ENCODE results near the gene CRYBB1.

CRYBB1 gene

DNA sequence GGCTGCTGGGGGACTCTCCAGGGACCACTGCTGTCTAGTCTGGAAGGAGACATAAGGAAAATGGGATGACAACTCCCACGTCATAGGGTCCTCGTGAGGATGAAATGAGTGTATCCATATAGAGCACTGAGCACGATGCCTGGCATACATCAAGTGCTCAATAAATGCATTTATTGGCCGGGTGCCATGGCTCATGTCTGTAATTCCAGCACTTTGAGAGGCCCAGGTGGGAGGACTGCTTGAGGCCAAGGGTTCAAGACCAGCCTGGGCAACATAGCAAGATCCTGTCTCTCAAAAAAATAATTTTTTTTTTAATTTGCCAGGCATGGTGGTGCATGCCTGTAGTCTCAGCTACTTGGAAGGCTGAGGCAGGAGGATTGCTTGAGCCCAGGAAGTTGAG, 15.7 kb downstream of the CRYBB1 start:
- H3K36me3 ChIP-seq = no peaks in the 10 kb centered on the region
- H3K4me1 ChIP-seq = peaks cover 2 to 40% (median 27%) of the 10 kb centered on the region in 10 experiments; a peak in 17 of 20 replicates
- no peak overlapping the region for H3K4me3 ChIP-seq
- H3K4me2 ChIP-seq = no peak overlapping the region
- H3K9me3 ChIP-seq (replicated peaks in 1 of 11) = no peaks in the 10 kb centered on the region
- no peak overlapping the region for H3K27ac ChIP-seq
- no peaks in the 10 kb centered on the region for H4K20me1 ChIP-seq
- no peak overlapping the region for H3K9ac ChIP-seq
- no peak for TF ChIP-seq Cebpa-rat (IDR thresholded peaks at IDR 0.05)
- no peaks in the 10 kb centered on the region for H3K27me3 ChIP-seq

DNA sequence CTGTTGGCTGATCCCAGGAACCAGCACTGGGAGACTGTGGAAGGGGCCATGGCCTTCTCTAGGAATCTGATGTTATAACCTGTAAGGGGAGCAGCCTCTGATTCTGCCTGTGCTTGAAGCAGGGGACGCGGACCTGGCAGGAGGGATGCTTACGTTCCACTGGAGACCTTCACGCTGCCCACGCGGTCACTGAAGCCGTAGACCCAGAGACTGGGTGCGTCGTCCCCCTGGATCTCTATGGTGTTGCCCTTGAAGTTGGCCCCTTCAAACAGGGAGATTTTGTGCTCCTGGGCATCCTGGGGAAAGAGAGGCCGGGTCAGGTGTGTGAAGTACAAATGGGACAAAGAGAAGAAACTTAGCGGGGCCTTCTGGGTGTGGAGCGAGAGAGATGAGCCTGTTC, 16.1 kb downstream of the CRYBB1 start:
- H3K36me3 ChIP-seq = no peaks in the 10 kb centered on the region
- no peak overlapping the region for H3K4me3 ChIP-seq
- H3K9ac ChIP-seq = no peak overlapping the region
- H3K4me2 ChIP-seq = no peak overlapping the region
- H3K27me3 ChIP-seq = no peaks in the 10 kb centered on the region
- peaks cover 0 to 36% (median 24%) of the 10 kb centered on the region in 10 experiments; a peak in 17 of 20 replicates for H3K4me1 ChIP-seq
- H3K27ac ChIP-seq = no peak overlapping the region
- no peak for TF ChIP-seq Cebpa-rat (IDR thresholded peaks at IDR 0.05)
- no peaks in the 10 kb centered on the region for H3K9me3 ChIP-seq (replicated peaks in 1 of 11)
- no peaks in the 10 kb centered on the region for H4K20me1 ChIP-seq

DNA sequence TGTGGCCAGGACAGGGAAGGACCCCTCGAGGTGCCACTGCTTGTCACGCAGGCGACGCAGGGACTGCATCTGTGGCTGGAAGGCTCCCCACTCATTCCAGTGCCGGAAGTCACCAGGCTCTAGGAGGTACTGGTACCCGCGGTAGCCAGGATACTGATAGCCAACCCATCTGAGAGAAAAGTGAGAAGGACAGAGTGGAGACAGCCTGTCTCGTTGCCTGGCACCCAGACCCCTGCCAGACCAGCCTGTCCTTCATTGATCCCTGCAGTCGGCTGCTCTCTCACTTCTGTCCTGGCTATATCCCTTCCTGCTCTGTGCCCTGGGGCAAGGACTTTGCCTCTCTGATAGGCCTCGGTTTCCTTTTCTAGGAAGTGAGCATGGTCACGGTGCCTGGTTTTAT, 18.3 kb downstream of the CRYBB1 start:
- Histone ChIP-seq H3K27ac (no peak overlapping the region), H3K27me3 (no peaks in the 10 kb centered on the region), H3K4me3 (no peak overlapping the region), H3K36me3 (no peaks in the 10 kb centered on the region), H3K9ac (no peak overlapping the region), H3K4me2 (peak overlapping the region in 6 of 11 experiments; percentile 4 to 45 (median 11); a peak in 7 of 22 replicates), H3K9me3 (replicated peaks in 1 of 11) (no peaks in the 10 kb centered on the region), H4K20me1 (no peaks in the 10 kb centered on the region), H3K4me1 (peaks cover 0 to 28% (median 17%) of the 10 kb centered on the region in 10 experiments; a peak in 17 of 20 replicates)
- TF ChIP-seq Cebpa-rat (IDR thresholded peaks at IDR 0.05) = no peak

- H3K4me1 ChIP-seq = peaks cover 5 to 27% (median 20%) of the 10 kb centered on the region in 10 experiments
- H3K4me2 ChIP-seq = no peak overlapping the region
- H3K9ac ChIP-seq = no peak overlapping the region
- no peaks in the 10 kb centered on the region for H4K20me1 ChIP-seq
- H3K27me3 ChIP-seq = no peaks in the 10 kb centered on the region
- no peaks in the 10 kb centered on the region for H3K36me3 ChIP-seq
- H3K4me3 ChIP-seq = no peak overlapping the region
- no peak overlapping the region for H3K27ac ChIP-seq
- no peak for TF ChIP-seq Cebpa-rat (IDR thresholded peaks at IDR 0.05)
- no peaks in the 10 kb centered on the region for H3K9me3 ChIP-seq (replicated peaks in 1 of 11)
These were observed 20.3 kb downstream of the CRYBB1 start for GRCh38 chr22:26597480-26597879.

DNA sequence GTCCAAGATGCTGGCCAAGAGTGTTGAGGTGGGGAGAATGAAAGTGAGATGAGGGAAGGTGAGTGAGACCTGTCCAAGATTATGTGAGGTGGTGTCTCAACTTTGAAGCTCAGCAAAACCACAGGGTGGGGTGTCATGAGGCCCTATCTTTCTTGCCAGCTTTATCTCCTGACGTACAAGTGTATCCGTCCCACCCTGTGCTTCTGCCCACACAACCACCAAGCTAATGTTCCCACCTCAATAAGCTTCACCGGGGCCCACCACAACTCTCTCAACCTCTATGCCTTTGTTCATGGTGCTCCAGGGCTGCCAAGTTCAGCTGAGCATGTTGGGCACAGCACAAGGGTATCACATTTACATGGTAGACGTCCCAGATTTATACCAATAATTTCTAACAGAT, 20.8 kb downstream of the CRYBB1 start:
- no peak for TF ChIP-seq Cebpa-rat (IDR thresholded peaks at IDR 0.05)
- Histone ChIP-seq H4K20me1 (no peaks in the 10 kb centered on the region), H3K4me1 (peaks cover 10 to 32% (median 25%) of the 10 kb centered on the region in 10 experiments), H3K9ac (no peak overlapping the region), H3K27ac (no peak overlapping the region), H3K36me3 (no peaks in the 10 kb centered on the region), H3K27me3 (no peaks in the 10 kb centered on the region), H3K4me3 (no peak overlapping the region), H3K4me2 (no peak overlapping the region), H3K9me3 (replicated peaks in 1 of 11) (no peaks in the 10 kb centered on the region)

- Histone ChIP-seq H3K4me2 (no peak overlapping the region), H3K27me3 (no peaks in the 10 kb centered on the region), H3K4me3 (no peak overlapping the region), H3K9me3 (replicated peaks in 1 of 11) (no peaks in the 10 kb centered on the region), H4K20me1 (peaks cover 0 to 7% (median 0%) of the 10 kb centered on the region in 11 experiments; a peak in 6 of 22 replicates), H3K27ac (no peak overlapping the region), H3K4me1 (peaks cover 25 to 41% (median 32%) of the 10 kb centered on the region in 10 experiments), H3K9ac (no peak overlapping the region), H3K36me3 (no peaks in the 10 kb centered on the region)
- TF ChIP-seq Cebpa-rat (IDR thresholded peaks at IDR 0.05) = no peak
These were observed 24.1 kb downstream of the CRYBB1 start for GRCh38 chr22:26593763-26594162.

DNA sequence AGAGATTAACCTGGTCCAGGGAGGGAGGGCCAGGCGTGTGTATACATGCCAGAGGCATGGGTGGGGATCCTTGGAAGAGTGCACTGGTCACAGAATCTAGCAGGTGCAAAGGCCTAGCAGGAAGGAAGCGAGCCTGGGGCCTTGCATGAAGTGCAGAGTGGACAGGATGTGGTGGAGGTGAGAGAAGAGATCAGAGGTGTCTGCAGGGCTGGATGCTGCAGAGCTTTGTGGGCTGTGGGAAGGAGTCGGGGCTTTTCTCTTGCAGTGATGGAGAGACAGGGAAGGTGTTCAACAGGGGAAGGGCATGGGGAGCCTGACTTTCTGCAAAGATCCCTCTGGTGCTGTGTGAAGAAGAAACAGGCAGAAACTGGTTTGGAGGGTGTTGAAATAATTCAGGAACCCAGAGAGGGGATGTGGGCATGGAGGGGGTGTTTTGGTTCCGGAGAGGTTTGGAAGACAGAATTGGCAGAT, 25.4 kb downstream of the CRYBB1 start:
- TF ChIP-seq Cebpa-rat (IDR thresholded peaks at IDR 0.05) = no peak
- Histone ChIP-seq H3K27me3 (no peaks in the 10 kb centered on the region), H3K9ac (0 out of 22 replicates have a peak overlapping the region, but pooled peaks of 2 of the 11 experiments have one; percentile 4 to 5), H3K4me3 (no peak overlapping the region), H3K27ac (no peak overlapping the region), H3K9me3 (replicated peaks in 1 of 11) (peaks cover 0 to 6% (median 4%) of the 10 kb centered on the region in 11 experiments; a peak in 6 of 22 replicates), H4K20me1 (peaks cover 0 to 14% (median 6%) of the 10 kb centered on the region in 11 experiments; a peak in 12 of 22 replicates), H3K36me3 (no peaks in the 10 kb centered on the region; a peak in 1 of 22 replicates), H3K4me2 (peak overlapping the region; percentile 45 to 70 (median 57)), H3K4me1 (peaks cover 31 to 40% (median 35%) of the 10 kb centered on the region in 10 experiments)

- H3K4me2 ChIP-seq = peak within 1 kb of the TSS; percentile 78 to 99 (median 92)
- H4K20me1 ChIP-seq = peaks cover 6 to 37% (median 27%) of the 10 kb centered on the region in 11 experiments; a peak in 17 of 22 replicates
- H3K27ac ChIP-seq = peak within 1 kb of the TSS; percentile 81 to 91 (median 86)
- no peaks in the 10 kb centered on the region for H3K27me3 ChIP-seq
- peak within 1 kb of the TSS; percentile 88 to 97 (median 92) for H3K9ac ChIP-seq
- H3K36me3 ChIP-seq = peaks cover 0 to 12% (median 0%) of the 10 kb centered on the region in 11 experiments; a peak in 5 of 22 replicates
- peaks cover 55 to 63% (median 59%) of the 10 kb centered on the region in 10 experiments for H3K4me1 ChIP-seq
- no peak for TF ChIP-seq Cebpa-rat (IDR thresholded peaks at IDR 0.05)
- H3K9me3 ChIP-seq (replicated peaks in 1 of 11) = peaks cover 0 to 6% (median 4%) of the 10 kb centered on the region in 11 experiments; a peak in 6 of 22 replicates
- H3K4me3 ChIP-seq = peak within 1 kb of the TSS; percentile 91 to 99 (median 97)
These were observed 27.7 kb downstream of the CRYBB1 start, which contains the start of gene TPST2 for GRCh38 chr22:26589845-26590736. Gene TPST2 (minus strand): TSS chr22:26590132. CDS start chr22:26541630, 48,502 bp downstream.

GRCh38 chr22:26589367-26589844, 28.4 kb downstream of the CRYBB1 start:
- no peak for TF ChIP-seq Cebpa-rat (IDR thresholded peaks at IDR 0.05)
- Histone ChIP-seq H3K9ac (peak overlapping the region; percentile 88 to 97 (median 92)), H3K27ac (peak overlapping the region; percentile 81 to 91 (median 86)), H3K36me3 (peaks cover 0 to 12% (median 0%) of the 10 kb centered on the region in 11 experiments; a peak in 5 of 22 replicates), H3K4me2 (peak overlapping the region; percentile 75 to 99 (median 92)), H3K9me3 (replicated peaks in 1 of 11) (peaks cover 0 to 6% (median 4%) of the 10 kb centered on the region in 11 experiments; a peak in 6 of 22 replicates), H3K4me1 (peaks cover 62 to 70% (median 66%) of the 10 kb centered on the region in 10 experiments), H3K4me3 (peak overlapping the region; percentile 91 to 99 (median 97)), H3K27me3 (no peaks in the 10 kb centered on the region), H4K20me1 (peaks cover 10 to 44% (median 34%) of the 10 kb centered on the region in 11 experiments; a peak in 19 of 22 replicates)
